ENCODE results near the gene SBNO2.
A peak's percentile ranks its signal among the peaks of the same experiment; 100 is the strongest.

The SBNO2 gene

DNA sequence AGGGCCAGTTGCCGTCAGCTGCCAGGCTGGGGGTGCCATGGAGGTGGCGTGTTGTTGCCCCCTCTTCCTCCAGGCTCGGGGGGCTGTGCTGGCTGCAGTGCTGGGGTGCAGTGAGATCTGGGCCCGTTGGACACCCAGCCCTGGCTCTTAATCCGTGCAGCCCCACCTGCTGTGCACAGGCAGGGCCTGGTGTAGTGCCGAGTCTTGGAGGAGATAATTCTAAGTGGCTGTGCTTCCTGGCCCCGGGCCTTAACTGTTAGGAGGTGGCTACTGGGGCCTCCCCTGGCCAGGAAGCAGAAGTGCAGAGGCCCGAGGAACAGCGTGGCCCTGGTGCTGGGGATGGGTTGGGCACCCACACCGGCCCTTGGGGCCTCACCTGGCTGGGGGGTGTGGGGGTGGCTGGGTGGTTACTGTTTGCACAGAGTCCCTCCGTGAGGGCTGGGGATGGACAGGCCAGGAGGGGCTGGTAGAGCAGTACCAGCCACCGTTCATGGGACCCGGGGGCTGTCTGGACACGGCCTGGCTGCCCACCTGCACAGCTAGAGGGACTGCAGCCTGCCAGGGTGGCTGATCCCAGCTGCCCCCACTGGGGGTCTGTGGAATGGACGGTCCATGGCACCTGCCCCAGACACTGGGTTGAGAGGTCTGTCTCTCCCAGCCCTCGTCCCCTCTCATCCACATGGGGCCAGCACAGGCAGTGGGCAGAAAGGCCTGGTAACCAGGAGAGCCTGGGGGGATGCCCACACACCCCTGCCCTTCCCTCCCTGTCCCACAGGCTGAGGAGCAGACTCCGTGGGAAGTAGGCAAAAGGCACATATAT is 67.0 kb downstream of the SBNO2 start:
- DNase-seq (ENCODE audit: low read depth in 2 of 2): no peak

- no peak for DNase-seq (ENCODE audit: low read depth in 2 of 2)
Observed at GRCh38 chr19:1105873-1106840, 67.9 kb downstream of the SBNO2 start.

- DNase-seq (ENCODE audit: low read depth in 2 of 2): no peak
Observed at GRCh38 chr19:1105008-1105872, 68.8 kb downstream of the SBNO2 start.

GRCh38 chr19:1104311-1105007 is 69.6 kb downstream of the SBNO2 start:
- peak; percentile 57 to 73 for DNase-seq (ENCODE audit: low read depth in 2 of 2)

DNA sequence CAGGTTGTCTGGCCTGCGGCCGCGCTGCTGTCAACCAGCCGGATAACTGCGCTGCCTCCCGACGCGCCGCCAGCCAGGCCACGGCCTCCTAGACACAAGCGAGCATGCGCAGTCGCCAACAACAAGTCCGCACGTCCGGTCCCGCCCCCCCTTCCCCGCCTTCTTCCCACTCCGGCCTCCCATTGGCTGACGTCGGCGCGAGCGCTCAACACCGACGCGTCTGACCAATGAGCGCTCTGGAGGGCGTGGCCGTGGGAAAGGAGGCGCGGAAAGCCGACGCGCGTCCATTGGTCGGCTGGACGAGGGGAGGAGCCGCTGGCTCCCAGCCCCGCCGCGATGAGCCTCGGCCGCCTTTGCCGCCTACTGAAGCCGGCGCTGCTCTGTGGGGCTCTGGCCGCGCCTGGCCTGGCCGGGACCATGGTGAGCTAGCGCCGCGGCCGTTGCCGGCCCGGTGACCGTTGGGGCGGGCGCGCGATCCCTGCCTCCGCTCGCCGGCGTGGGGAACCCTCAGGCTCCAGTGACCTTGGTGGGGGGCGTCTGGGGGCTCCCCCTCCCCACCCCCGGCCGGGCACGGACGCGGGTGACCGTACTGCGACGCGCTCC is 70.3 kb downstream of the SBNO2 start, which contains the start of gene GPX4:
Gene GPX4 (plus strand): TSS at position 287 of the 603 bp plus-strand sequence. CDS start 50 bp downstream, at position 337.
- DNase-seq (ENCODE audit: low read depth in 2 of 2): peak; percentile 97

DNA sequence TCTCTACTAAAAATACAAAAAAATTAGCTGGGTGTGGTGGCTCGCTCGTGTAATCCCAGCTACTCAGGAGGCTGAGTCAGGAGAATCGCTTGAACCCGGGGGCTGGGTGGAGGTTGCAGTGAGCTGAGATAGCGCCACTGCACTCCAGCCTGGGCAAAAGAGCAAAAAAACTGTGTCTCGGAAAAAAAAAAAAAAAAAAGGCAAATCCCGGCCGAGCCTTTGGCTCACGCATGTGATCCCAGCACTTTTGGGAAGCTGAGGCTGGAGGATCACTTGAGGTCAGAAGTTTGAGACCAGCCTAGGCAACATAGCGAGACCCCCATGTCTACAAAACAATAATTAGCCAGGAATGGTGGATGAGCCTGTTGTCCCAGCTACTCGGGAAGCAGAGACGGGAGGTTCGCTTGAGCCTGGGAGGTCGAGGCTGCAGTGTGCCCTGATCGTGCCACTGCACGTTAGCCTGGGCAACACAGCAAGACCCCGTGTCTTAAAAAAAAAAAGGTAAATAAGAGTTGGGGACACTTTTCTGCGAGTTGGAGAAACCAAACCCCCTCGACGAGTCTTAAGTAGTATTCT is 70.8 kb downstream of the SBNO2 start:
- DNase-seq (ENCODE audit: low read depth in 2 of 2): no peak

DNA sequence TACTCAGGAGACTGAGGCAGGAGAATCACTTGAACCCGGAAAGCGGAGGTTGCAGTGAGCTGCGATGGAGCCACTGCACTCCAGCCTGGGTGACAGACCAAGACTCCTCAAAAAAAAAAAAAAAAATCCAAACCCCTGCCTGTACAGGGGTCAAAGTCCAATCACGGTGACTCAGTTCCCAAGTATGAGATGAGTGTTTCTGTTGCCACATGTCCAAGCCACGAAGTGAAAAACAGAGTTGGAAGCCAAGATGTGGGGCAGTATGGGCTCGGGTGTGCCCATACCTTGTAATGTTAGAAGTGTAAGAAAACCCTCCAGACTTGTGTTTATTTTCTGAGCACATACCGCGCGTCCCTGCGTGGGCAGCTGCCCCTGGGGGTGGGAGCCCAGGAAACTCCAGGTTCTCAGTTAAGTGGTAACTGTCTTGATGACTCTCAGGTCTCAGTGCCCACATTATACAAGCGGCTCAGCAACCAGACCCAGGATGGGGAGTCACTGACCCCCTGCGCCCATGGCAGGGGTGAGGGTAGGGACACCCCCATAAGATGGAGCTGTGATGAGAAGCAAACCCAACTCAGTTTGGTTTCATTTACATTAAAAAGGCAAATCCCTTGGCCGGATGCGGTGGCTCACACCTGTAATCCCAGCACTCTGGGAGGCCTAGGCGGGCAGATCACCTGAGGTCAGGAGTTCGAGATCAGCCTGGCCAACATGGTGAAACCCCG is 71.5 kb downstream of the SBNO2 start:
- DNase-seq (ENCODE audit: low read depth in 2 of 2): no peak

GRCh38 chr19:1101337-1101698 is 72.8 kb downstream of the SBNO2 start:
- DNase-seq (ENCODE audit: low read depth in 2 of 2): no peak

- no peak for DNase-seq (ENCODE audit: low read depth in 2 of 2)
Observed at GRCh38 chr19:1098177-1099051, 75.7 kb downstream of the SBNO2 start.

DNA sequence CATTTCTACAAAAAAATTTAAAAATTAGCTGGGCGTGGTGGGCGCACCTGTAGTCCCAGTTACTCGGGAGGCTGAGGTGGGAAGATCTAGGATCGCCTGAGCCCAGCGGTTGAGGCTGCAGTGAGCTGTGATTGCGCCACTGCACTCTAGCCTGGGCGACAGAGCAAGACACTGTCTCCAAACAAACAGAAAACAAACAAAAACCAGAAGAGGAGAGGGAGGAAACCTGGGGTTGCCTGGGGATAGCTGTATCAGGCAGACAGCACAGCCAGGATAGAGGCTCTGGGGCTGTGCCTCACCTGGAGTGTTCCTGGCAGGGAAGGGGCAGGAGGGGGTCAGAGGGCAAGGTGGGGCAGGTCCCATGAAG is 76.3 kb downstream of the SBNO2 start:
- no peak for DNase-seq (ENCODE audit: low read depth in 2 of 2)

DNA sequence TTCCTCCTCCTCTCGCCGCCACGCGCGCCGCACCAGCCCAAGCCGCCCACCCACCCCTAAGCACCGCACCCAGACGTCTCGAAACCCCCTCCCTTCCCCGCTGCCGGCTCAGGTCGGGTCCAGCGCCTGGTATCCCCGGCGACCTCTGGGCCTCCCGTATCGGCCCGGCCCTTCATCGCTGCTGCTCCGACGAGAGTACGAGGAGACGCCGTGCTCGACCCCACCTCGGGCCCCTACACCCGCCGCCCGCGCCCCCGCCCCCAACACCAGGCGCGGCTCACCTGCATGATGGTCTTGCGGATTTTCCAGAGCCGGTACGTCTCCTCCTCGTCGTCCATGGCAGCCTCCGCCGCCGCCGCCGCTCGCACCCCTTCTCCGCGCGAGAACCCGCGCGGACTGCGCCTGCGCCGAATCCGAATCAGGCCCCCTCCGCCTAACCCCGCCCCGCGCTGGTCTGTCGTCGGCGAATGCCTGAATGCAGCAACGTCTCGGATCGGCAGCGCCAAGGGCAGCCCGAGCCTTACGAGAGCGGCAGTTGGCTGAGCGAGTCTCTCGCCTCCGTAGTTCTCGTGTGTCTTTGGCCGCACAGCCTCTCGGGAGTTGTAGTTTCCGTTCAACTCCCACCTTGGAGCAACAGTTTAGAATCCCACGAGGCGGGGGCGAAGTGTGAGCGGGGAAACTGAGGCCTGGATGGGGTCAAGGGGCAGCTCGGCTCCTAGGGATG is 78.9 kb downstream of the SBNO2 start, which contains the start of gene POLR2E:
Gene POLR2E (minus strand): TSS at position 398 of the 724 bp plus-strand sequence. CDS start 60 bp downstream, at position 338.
- peak; percentile 98 to 99 for DNase-seq (ENCODE audit: low read depth in 2 of 2)

GRCh38 chr19:1094655-1094977 is 79.5 kb downstream of the SBNO2 start:
- no peak for DNase-seq (ENCODE audit: low read depth in 2 of 2)

- no peak for DNase-seq (ENCODE audit: low read depth in 2 of 2)
Observed at GRCh38 chr19:1093811-1094553, 80.1 kb downstream of the SBNO2 start.

- no peak for DNase-seq (ENCODE audit: low read depth in 2 of 2)
Observed at GRCh38 chr19:1093330-1093729, 80.7 kb downstream of the SBNO2 start.

DNA sequence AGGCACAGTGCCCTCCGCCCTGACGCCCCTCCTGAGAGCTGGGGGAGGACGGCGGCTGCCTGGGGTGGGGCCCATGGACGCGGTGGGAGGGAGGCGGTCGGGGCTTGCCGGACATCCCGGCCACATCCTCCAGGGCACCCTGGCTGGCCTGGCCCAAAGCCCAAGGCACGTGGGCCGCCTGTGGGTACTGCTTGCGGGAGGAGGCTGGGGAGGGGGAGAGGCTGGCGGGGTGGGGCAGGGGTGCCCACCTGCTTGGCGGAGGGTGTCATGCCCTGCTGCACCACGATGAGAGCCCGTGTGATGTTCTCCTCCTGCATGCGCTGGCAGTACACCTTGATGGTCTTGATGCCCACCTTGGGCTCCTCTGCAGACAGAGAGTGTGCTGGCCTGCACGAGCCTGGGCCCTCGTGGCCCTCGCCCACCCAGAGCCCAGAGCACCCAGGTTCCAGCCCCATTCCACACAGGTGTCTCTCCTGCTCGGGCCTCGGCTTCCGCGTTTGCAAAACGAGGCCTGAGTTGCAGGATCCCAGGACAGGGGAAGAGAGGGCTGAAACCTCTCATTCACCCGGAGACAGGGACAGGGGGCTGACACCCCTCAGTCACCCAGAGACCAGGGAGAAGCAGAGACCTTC is 82.4 kb downstream of the SBNO2 start:
- no peak for DNase-seq (ENCODE audit: low read depth in 2 of 2)

DNA sequence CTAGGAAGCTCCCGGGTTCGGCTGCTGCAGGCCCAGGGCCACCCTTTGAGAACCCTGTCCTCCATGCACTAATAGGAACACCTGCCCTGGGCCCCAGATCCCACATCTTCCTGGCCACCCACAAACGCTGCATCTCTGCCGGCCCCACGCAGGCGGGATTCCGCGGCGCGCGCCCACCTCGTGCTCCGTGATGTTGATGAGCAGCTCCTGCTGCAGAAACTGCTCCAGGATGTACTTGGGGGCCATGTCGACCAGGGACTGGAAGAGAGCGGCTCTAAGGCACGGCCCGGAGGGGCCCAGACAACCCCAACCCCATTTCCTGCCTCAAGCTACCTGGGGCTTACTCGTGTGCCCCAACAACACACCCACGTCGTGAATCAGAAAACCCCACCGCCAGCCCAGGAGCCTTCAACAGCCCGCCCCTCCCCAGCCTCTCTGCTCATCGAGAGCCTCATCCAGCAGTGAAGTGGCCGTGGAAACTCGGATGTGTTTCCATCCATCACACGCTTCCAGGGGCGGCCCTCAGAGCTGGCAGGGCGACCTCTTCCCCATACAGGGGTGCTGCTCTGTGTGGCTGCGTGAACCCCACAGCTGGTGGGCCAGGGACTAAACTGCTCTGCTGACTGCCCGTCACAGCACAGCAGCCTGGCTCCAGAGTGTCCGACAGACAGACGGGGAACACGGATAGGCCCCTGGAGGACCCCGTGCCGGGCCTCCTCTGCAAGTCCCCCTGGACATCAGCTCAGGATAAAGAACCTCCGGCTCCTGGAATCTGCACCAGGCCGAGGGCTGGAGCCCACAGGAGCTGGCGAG is 83.1 kb downstream of the SBNO2 start:
- DNase-seq (ENCODE audit: low read depth in 2 of 2): no peak

All from stimulated activated CD4-positive, alpha-beta T cell treated with anti-CD3 and anti-CD28 coated beads, Interleukin-1b, Interleukin-23, amount 100 ng/mL, for 4 hours (primary cell).